ENCODE data around the gene AKAP8L. TPM values are rescaled to one million over a fixed set of nuclear protein-coding genes. Genes with fewer than 3 reads are reported as not detected.

Gene AKAP8L
- total and polyA plus RNA-seq, 4 donors = 16.4 to 67.1 (median 42.9) TPM

- Histone ChIP-seq H3K36me3 (ENCODE audit: control insufficient read depth in 4 of 4, insufficient read depth in 3 of 4, low read depth in 1 of 4, low read length in 3 of 4) (peaks cover 16 to 57% (median 28%) of the 10 kb centered on the region in 4 donors), H3K4me3 (ENCODE audit: low read depth in 1 of 3, low read length in 3 of 3) (no peak overlapping the region), H3K27ac (ENCODE audit: low read depth in 1 of 2, low read length in 2 of 2) (no peak overlapping the region), H3K9ac (ENCODE audit: low read depth in 1 of 2, low read length in 2 of 2) (no peak overlapping the region), H3K9me3 (ENCODE audit: control insufficient read depth in 4 of 4, low read length in 3 of 4) (no peaks in the 10 kb centered on the region), H3K4me1 (ENCODE audit: control insufficient read depth in 4 of 4, insufficient read depth in 4 of 4, low read length in 3 of 4) (peaks cover 23 to 46% (median 29%) of the 10 kb centered on the region in 4 donors), H3K27me3 (ENCODE audit: control insufficient read depth in 4 of 4, insufficient read depth in 4 of 4, low read length in 3 of 4) (no peaks in the 10 kb centered on the region)
- TF ChIP-seq YY1 (IDR thresholded peaks at IDR 0.05) (no peak), EGR1 (IDR thresholded peaks at IDR 0.05; ENCODE audit: low read depth in 2 of 2) (no peak), GABPA (IDR thresholded peaks at IDR 0.05 in 1 of 2, conservative IDR thresholded peaks at IDR 0.05 in 1 of 2) (no peak), MAX (IDR thresholded peaks at IDR 0.05) (no peak), TAF1 (conservative IDR thresholded peaks at IDR 0.05) (no peak), ZBTB33 (IDR thresholded peaks at IDR 0.05) (no peak), JUND (IDR thresholded peaks at IDR 0.05) (no peak), HNF4G (IDR thresholded peaks at IDR 0.05) (no peak), FOXA2 (IDR thresholded peaks at IDR 0.05) (no peak), FOXA1 (IDR thresholded peaks at IDR 0.05) (no peak), RXRA (IDR thresholded peaks at IDR 0.05) (no peak), SP1 (IDR thresholded peaks at IDR 0.05) (no peak), RAD21 (IDR thresholded peaks at IDR 0.05) (no peak), ATF3 (IDR thresholded peaks at IDR 0.05) (no peak), HNF4A (conservative IDR thresholded peaks at IDR 0.05) (no peak)
- TF ChIP-seq, protein P1, sequence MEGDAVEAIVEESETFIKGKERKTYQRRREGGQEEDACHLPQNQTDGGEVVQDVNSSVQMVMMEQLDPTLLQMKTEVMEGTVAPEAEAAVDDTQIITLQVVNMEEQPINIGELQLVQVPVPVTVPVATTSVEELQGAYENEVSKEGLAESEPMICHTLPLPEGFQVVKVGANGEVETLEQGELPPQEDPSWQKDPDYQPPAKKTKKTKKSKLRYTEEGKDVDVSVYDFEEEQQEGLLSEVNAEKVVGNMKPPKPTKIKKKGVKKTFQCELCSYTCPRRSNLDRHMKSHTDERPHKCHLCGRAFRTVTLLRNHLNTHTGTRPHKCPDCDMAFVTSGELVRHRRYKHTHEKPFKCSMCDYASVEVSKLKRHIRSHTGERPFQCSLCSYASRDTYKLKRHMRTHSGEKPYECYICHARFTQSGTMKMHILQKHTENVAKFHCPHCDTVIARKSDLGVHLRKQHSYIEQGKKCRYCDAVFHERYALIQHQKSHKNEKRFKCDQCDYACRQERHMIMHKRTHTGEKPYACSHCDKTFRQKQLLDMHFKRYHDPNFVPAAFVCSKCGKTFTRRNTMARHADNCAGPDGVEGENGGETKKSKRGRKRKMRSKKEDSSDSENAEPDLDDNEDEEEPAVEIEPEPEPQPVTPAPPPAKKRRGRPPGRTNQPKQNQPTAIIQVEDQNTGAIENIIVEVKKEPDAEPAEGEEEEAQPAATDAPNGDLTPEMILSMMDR (IDR thresholded peaks at IDR 0.05; ENCODE audit: low read depth, low read length, missing input control) = no peak
- TF ChIP-seq, protein P2, sequence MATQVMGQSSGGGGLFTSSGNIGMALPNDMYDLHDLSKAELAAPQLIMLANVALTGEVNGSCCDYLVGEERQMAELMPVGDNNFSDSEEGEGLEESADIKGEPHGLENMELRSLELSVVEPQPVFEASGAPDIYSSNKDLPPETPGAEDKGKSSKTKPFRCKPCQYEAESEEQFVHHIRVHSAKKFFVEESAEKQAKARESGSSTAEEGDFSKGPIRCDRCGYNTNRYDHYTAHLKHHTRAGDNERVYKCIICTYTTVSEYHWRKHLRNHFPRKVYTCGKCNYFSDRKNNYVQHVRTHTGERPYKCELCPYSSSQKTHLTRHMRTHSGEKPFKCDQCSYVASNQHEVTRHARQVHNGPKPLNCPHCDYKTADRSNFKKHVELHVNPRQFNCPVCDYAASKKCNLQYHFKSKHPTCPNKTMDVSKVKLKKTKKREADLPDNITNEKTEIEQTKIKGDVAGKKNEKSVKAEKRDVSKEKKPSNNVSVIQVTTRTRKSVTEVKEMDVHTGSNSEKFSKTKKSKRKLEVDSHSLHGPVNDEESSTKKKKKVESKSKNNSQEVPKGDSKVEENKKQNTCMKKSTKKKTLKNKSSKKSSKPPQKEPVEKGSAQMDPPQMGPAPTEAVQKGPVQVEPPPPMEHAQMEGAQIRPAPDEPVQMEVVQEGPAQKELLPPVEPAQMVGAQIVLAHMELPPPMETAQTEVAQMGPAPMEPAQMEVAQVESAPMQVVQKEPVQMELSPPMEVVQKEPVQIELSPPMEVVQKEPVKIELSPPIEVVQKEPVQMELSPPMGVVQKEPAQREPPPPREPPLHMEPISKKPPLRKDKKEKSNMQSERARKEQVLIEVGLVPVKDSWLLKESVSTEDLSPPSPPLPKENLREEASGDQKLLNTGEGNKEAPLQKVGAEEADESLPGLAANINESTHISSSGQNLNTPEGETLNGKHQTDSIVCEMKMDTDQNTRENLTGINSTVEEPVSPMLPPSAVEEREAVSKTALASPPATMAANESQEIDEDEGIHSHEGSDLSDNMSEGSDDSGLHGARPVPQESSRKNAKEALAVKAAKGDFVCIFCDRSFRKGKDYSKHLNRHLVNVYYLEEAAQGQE (IDR thresholded peaks at IDR 0.05) = no peak
- DNase-seq (ENCODE audit: low spot score) = no peak
- 96% methylated on average over 14 of the region's 14 CpGs for WGBS
Measured at GRCh38 chr19:15372470-15372869, 46.3 kb downstream of the AKAP8L start.
